A549 (cell line): ENCODE measurements around the gene CHP2. TPM values are rescaled to one million over a fixed set of nuclear protein-coding genes. Genes with fewer than 3 reads are reported as not detected.
A peak's percentile ranks its signal among the peaks of the same experiment; 100 is the strongest.

ENCODE experiments used
- ATAC-seq, 2 experiments: fragments of 200-7000 bp in 1 of 2; fragments of >200 bp in 1 of 2; cut with Nextera tagmentation in 1 of 2; cut with Tn5 transposase in 1 of 2; 3 replicates each; pipeline versions ENCODE4 v1.8.0 to v1.9.1; 2018 to 2020; ENCODE audit warnings: mild to moderate bottlenecking in 1 of 2, moderate library complexity in 1 of 2
- CTCF ChIA-PET: fragments of 300-600 bp; sonication (Branson Sonifier 250); formaldehyde crosslinking; extraction: SDS; loops from one replicate; lab custom pipeline; 2021; ENCODE audit warnings: antibody characterized with exemption, inconsistent platforms; lab: Yijun Ruan, JAX
- POLR2A ChIA-PET: fragments of 350-600 bp; formaldehyde crosslinking; extraction: SDS; loops from one replicate; lab custom pipeline; 2021; ENCODE audit warnings: antibody characterized with exemption, inconsistent platforms; lab: Yijun Ruan, JAX
- DNase-seq, 2 experiments: peaks; one replicate each; pipeline versions ENCODE4 v3.0.0 to v3.0.0-alpha.2; 2011 to 2016; ENCODE audit warnings: low read depth in 1 of 2, low spot score in 1 of 2
- FAIRE-seq: peaks from 2 replicates; lab custom pipeline; 2011; peaks lifted over from hg19 to GRCh38; lab: Jason Lieb, UNC
- H3K27ac ChIP-seq, 2 experiments: fragments of >200 bp; sonication (Bioruptor Twin); formaldehyde crosslinking; 3 replicates each; pipeline ENCODE4 v1.5.1; 2016 to 2017
- H3K4me1 ChIP-seq: fragments of >200 bp; sonication (Bioruptor Twin); formaldehyde crosslinking; 3 replicates; pipeline ENCODE4 v1.6.1; 2016
- H3K4me2 ChIP-seq: fragments of >200 bp; sonication (Bioruptor Twin); formaldehyde crosslinking; 3 replicates; pipeline ENCODE4 v1.6.1; 2016
- H3K4me3 ChIP-seq: fragments of >200 bp; sonication (Bioruptor Twin); formaldehyde crosslinking; 3 replicates; pipeline ENCODE4 v1.5.1; 2016
- H3K9me3 ChIP-seq: fragments of >200 bp; sonication (Bioruptor Twin); formaldehyde crosslinking; 3 replicates; pipeline ENCODE4 v1.6.1; 2016
- BHLHE40 ChIP-seq: IDR thresholded peaks from 2 replicates; pipeline ENCODE4 v1.6.1; 2012; ENCODE audit warnings: low read depth, low read length, inconsistent platforms
- CEBPB ChIP-seq, 2 experiments: fragments of >200 bp in 1 of 2; sonication (Bioruptor Twin) in 1 of 2; formaldehyde crosslinking in 1 of 2; IDR thresholded peaks; 2 replicates each; pipeline ENCODE4 v1.6.1; 2012 to 2016
- CHD2 ChIP-seq: fragments of 150-350 bp; IDR thresholded peaks from 2 replicates; pipeline ENCODE4 v1.6.1; 2014; ENCODE audit warnings: low read length; ENCODE audit not compliant: partially characterized antibody
- CTCF ChIP-seq: fragments of >200 bp; sonication (Bioruptor Twin); formaldehyde crosslinking; IDR thresholded peaks from 3 replicates; pipeline ENCODE4 v1.5.1; 2016
- EHMT2 ChIP-seq: fragments of 200-600 bp; sonication (generic); IDR thresholded peaks from 2 replicates; pipeline ENCODE4 v1.6.1; 2016; ENCODE audit warnings: antibody characterized with exemption, low read depth, mild to moderate bottlenecking, moderate library complexity
- FOSB ChIP-seq: fragments of 250-450 bp; sonication (Bioruptor Pico); IDR thresholded peaks from 2 replicates; pipeline ENCODE4 v1.5.0; 2020; ENCODE audit warnings: mild to moderate bottlenecking, moderate library complexity
- HOXA7 ChIP-seq: fragments of 250-450 bp; sonication (Bioruptor Pico); IDR thresholded peaks from 2 replicates; pipeline ENCODE4 v1.5.0; 2020; ENCODE audit warnings: mild to moderate bottlenecking, moderate library complexity
- JUNB ChIP-seq: fragments of >200 bp; sonication (Bioruptor Twin); formaldehyde crosslinking; IDR thresholded peaks from 2 replicates; pipeline ENCODE4 v1.6.1; 2016
- KDM1A ChIP-seq: fragments of 200-600 bp; sonication (generic); IDR thresholded peaks from 2 replicates; pipeline ENCODE4 v1.6.1; 2016; ENCODE audit warnings: low read depth, mild to moderate bottlenecking
- KDM5A ChIP-seq: fragments of 200-600 bp; sonication (generic); IDR thresholded peaks from 2 replicates; pipeline ENCODE4 v1.6.1; 2016; ENCODE audit warnings: antibody characterized with exemption, mild to moderate bottlenecking
- MAX ChIP-seq: IDR thresholded peaks from 2 replicates; pipeline ENCODE4 v1.6.1; 2012
- MAZ ChIP-seq: fragments of 150-350 bp; IDR thresholded peaks from 2 replicates; pipeline ENCODE4 v1.6.1; 2014; ENCODE audit warnings: antibody characterized with exemption, low read depth, low read length, borderline replicate concordance
- NR3C1 ChIP-seq: fragments of >200 bp; sonication (Bioruptor Twin); formaldehyde crosslinking; IDR thresholded peaks from 3 replicates; pipeline ENCODE4 v1.6.1; 2017
- POLR2A ChIP-seq: IDR thresholded peaks from 2 replicates; pipeline ENCODE4 v1.6.1; 2012; ENCODE audit warnings: mild to moderate bottlenecking, low read length
- RAD21 ChIP-seq, 2 experiments: fragments of >200 bp in 1 of 2; sonication (Bioruptor Twin) in 1 of 2; formaldehyde crosslinking in 1 of 2; IDR thresholded peaks in 1 of 2; conservative IDR thresholded peaks in 1 of 2; 2 replicates in 1 of 2; 3 replicates in 1 of 2; pipeline ENCODE4 v1.6.1; 2012 to 2018; ENCODE audit warnings: inconsistent platforms in 1 of 2
- RCOR1 ChIP-seq: fragments of 150-350 bp; IDR thresholded peaks from 2 replicates; pipeline ENCODE4 v1.6.1; 2014; ENCODE audit warnings: antibody characterized with exemption, low read length, low read depth
- REST ChIP-seq: fragments of 200-600 bp; sonication (generic); IDR thresholded peaks from 2 replicates; pipeline ENCODE4 v1.6.1; 2016; ENCODE audit warnings: antibody characterized with exemption, mild to moderate bottlenecking, moderate library complexity
- RNF2 ChIP-seq: fragments of 200-600 bp; sonication (generic); IDR thresholded peaks from 2 replicates; pipeline ENCODE4 v1.6.1; 2016; ENCODE audit warnings: low read depth, mild to moderate bottlenecking, antibody characterized with exemption, moderate library complexity, borderline replicate concordance
- SMC3 ChIP-seq: fragments of >200 bp; sonication (Bioruptor Twin); formaldehyde crosslinking; IDR thresholded peaks from 3 replicates; pipeline ENCODE4 v1.6.1; 2018; ENCODE audit warnings: inconsistent platforms
- SREBF2 ChIP-seq: fragments of 450-650 bp; IDR thresholded peaks from 2 replicates; pipeline ENCODE4 v1.6.1; 2014; ENCODE audit warnings: mild to moderate bottlenecking, moderate library complexity
- TFCP2L1 ChIP-seq: fragments of 250-450 bp; sonication (Bioruptor Pico); IDR thresholded peaks from 2 replicates; pipeline ENCODE4 v1.5.0; 2021; ENCODE audit warnings: mild to moderate bottlenecking
- TP53 ChIP-seq: fragments of 250-450 bp; sonication (Bioruptor Pico); IDR thresholded peaks from 2 replicates; pipeline ENCODE4 v1.5.0; 2021; ENCODE audit warnings: mild to moderate bottlenecking, moderate library complexity
- ZNF302 ChIP-seq: fragments of 250-450 bp; sonication (Bioruptor Pico); IDR thresholded peaks from 2 replicates; pipeline ENCODE4 v1.9.0; 2021; ENCODE audit warnings: inconsistent platforms, mild to moderate bottlenecking, moderate library complexity
- ZSCAN20 ChIP-seq: fragments of 250-450 bp; sonication (Bioruptor Pico); IDR thresholded peaks from 2 replicates; pipeline ENCODE4 v1.8.0; 2022; ENCODE audit warnings: mild to moderate bottlenecking, moderate library complexity
- WGBS: methylation state at CpG from one replicate; pipeline ENCODE4 v1.1.6; 2017; ENCODE audit errors: missing lambda C conversion rate; 5-methylcytosine and 5-hydroxymethylcytosine counted together
- polyA plus RNA-seq, 4 experiments: library from polyadenylated mRNA; depleted of rRNA in 3 of 4; stranded (reverse); fragments of >200 nt; fragmentation: RNase III in 1 of 4; extraction: RNeasy Plus Mini Kit Qiagen cat#74134 plus additional on column Dnase treatment in 1 of 4; gene quantifications; 2 replicates in 3 of 4; 3 replicates in 1 of 4; pipeline ENCODE4 v1.2.3, GENCODE V29; 2011 to 2017
- TF ChIP-seq, protein P1 (sequence below): fragments of 450-650 bp; IDR thresholded peaks from 2 replicates; pipeline ENCODE4 v1.6.1; 2014; ENCODE audit warnings: antibody characterized with exemption
- TF ChIP-seq, protein P2 (sequence below): fragments of >200 bp; sonication (Bioruptor Twin); formaldehyde crosslinking; IDR thresholded peaks from 3 replicates; pipeline ENCODE4 v1.6.1; 2016

CHP2 gene
- polyA plus RNA-seq, 2 of the 4 experiments (the other 2 are of a cell fraction) = not detected

GRCh38 chr16:23802776-23803175 lies 48.0 kb downstream of the CHP2 start:
- Histone ChIP-seq H3K9me3 (no peaks in the 10 kb centered on the region), H3K4me3 (no peak overlapping the region), H3K27ac (no peak overlapping the region)
- POLR2A ChIA-PET = no interaction called here
- ATAC-seq = no peak
- no peak for FAIRE-seq
- no peak for DNase-seq
- WGBS = 32% methylated on average over 2 of the region's 2 CpGs
- TF ChIP-seq POLR2A = no peak
- TF ChIP-seq ZSCAN20 (CRISPR knock-in tag) = no peak
- no peak for TF ChIP-seq TFCP2L1
- TF ChIP-seq, all 56 proteins: peak for 0
- 0 out of 3 replicates have a peak, but pooled peaks cover 5% of the 10 kb centered on the region for H3K4me1 ChIP-seq
- H3K4me2 ChIP-seq = no peak overlapping the region
- CTCF ChIA-PET = interaction anchor here (0.5 to 7.2 kb wide), 30 partner anchors 8 to 885 kb away, joined by 3 to 116 read pairs (median 4); no protein-coding TSS in a partner anchor

DNA sequence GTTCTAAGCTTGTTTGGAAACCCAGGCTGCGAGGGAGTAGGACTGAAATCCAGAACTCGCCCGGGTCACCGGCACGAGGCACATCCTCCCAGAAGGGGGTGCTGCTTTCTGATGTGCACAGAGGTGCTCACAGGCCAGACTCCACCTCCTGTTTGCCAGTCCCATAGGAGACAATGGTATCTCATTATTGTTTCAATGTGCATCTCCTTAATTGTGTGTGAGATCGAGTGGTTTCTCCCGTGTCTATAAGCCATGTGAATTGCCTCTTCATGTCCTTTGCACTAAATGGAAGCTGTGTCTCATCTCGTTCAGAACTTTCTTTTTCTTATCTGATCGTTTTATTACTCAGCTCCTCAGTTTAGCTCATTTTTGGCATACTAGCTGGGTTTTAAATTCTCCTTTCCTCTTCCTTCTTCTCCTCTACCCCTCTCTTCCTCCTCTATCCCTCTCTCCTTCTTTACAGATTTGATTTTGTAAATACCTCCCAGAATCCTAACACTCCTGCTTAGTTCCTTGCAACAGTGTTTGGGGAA lies 48.8 kb downstream of the CHP2 start:
- ATAC-seq (peak; percentile 91 to 95), DNase-seq (peak; percentile 55 to 60), FAIRE-seq (no peak)
- H3K4me1 ChIP-seq = 0 out of 3 replicates have a peak, but pooled peaks cover 5% of the 10 kb centered on the region
- H3K9me3 ChIP-seq = no peaks in the 10 kb centered on the region
- ChIA-PET CTCF (interaction anchor here (0.6 to 7.2 kb wide), 31 partner anchors 8 to 704 kb away, joined by 3 to 116 read pairs (median 4); no protein-coding TSS in a partner anchor), POLR2A (no interaction called here)
- H3K27ac ChIP-seq = no peak overlapping the region
- 2% methylated on average over 9 of the region's 9 CpGs for WGBS
- H3K4me3 ChIP-seq = no peak overlapping the region
- TF ChIP-seq MAX (0 out of 2 replicates have a peak, but pooled peaks have one; percentile 21), RAD21 (conservative IDR thresholded peaks at IDR 0.05 in 1 of 2, IDR thresholded peaks at IDR 0.05 in 1 of 2) (peak; percentile 55 to 62), CEBPB (IDR thresholded peaks at IDR 0.05) (no peak), HOXA7 (CRISPR knock-in tag) (no peak), SMC3 (peak; percentile 52; the same call in 2 of the 3 replicates), CTCF (peak; percentile 52)
- peak overlapping the region; percentile 57 for H3K4me2 ChIP-seq

DNA sequence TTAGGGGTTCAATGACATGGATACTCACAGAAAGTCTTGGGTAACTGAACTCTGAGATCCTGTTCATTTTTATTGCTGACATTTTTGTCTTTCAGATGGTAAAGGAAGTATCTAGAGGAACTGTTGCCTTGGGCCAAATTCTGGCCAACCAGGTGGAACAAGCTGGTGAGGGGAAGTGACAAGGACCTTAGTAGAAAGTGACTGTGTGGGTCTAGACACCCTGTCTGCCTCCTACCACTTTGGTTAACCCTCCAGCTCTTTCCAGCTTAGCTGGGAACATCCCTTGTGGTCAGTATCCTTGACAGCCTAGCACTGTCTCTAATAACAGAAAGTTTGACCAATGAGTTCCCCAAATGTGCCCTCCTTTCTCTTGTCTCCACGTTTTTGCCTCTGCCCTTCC lies 52.2 kb downstream of the CHP2 start:
- POLR2A ChIA-PET = no interaction called here
- no peak for TF ChIP-seq SMC3
- TF ChIP-seq FOSB (CRISPR knock-in tag) = no peak
- no peak for TF ChIP-seq EHMT2
- TF ChIP-seq, protein P1, sequence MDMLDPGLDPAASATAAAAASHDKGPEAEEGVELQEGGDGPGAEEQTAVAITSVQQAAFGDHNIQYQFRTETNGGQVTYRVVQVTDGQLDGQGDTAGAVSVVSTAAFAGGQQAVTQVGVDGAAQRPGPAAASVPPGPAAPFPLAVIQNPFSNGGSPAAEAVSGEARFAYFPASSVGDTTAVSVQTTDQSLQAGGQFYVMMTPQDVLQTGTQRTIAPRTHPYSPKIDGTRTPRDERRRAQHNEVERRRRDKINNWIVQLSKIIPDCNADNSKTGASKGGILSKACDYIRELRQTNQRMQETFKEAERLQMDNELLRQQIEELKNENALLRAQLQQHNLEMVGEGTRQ = no peak
- TF ChIP-seq REST = no peak
- no peak for TF ChIP-seq NR3C1
- no peak for TF ChIP-seq KDM5A
- no peak for TF ChIP-seq RCOR1
- no peak for TF ChIP-seq POLR2A
- no peak for TF ChIP-seq RNF2
- TF ChIP-seq ZNF302 (CRISPR knock-in tag) = no peak
- no peak for TF ChIP-seq TP53 (CRISPR knock-in tag)
- TF ChIP-seq CEBPB (IDR thresholded peaks at IDR 0.05) = no peak
- TF ChIP-seq KDM1A = no peak
- no peak for TF ChIP-seq MAZ
- TF ChIP-seq CHD2 = no peak
- TF ChIP-seq, protein P2, sequence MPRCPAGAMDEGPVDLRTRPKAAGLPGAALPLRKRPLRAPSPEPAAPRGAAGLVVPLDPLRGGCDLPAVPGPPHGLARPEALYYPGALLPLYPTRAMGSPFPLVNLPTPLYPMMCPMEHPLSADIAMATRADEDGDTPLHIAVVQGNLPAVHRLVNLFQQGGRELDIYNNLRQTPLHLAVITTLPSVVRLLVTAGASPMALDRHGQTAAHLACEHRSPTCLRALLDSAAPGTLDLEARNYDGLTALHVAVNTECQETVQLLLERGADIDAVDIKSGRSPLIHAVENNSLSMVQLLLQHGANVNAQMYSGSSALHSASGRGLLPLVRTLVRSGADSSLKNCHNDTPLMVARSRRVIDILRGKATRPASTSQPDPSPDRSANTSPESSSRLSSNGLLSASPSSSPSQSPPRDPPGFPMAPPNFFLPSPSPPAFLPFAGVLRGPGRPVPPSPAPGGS = no peak
- TF ChIP-seq SREBF2 = no peak
- TF ChIP-seq JUNB = no peak
- no peak for TF ChIP-seq BHLHE40
- no peak for DNase-seq
- Histone ChIP-seq H3K27ac (no peak overlapping the region), H3K4me3 (no peak overlapping the region), H3K4me2 (no peak overlapping the region), H3K9me3 (no peaks in the 10 kb centered on the region), H3K4me1 (0 out of 3 replicates have a peak, but pooled peaks cover 5% of the 10 kb centered on the region)
- 0% methylated on average over 1 of the region's 1 CpG for whole genome bisulfite sequencing
- CTCF ChIA-PET = interaction anchor here (0.8 to 4.2 kb wide), 5 partner anchors 200 to 698 kb away, joined by 3 to 13 read pairs (median 6); no protein-coding TSS in a partner anchor
- no peak for FAIRE-seq
- no peak for ATAC-seq
